ENCODE data around the gene USP10.

DNA sequence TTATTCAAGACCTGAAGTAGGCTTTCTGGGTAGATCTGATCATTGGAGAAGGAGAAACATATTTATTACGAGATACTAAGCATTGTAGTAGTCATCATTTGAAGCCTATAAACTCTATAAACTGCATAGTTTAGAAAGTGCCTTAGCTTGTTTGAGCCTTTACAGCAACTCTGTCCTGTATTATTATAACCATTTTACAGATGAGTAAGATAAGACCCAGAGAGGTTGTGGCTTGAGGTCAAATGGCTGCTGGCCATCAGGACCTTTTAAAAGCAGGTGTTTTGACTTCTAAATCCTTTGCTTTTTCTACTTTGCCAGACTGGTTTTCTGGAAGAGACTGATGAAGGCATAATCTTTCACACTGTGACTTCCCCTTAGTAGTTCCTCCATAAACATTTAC lies 7.1 kb downstream of the USP10 start:
- TF ChIP-seq, protein P1, sequence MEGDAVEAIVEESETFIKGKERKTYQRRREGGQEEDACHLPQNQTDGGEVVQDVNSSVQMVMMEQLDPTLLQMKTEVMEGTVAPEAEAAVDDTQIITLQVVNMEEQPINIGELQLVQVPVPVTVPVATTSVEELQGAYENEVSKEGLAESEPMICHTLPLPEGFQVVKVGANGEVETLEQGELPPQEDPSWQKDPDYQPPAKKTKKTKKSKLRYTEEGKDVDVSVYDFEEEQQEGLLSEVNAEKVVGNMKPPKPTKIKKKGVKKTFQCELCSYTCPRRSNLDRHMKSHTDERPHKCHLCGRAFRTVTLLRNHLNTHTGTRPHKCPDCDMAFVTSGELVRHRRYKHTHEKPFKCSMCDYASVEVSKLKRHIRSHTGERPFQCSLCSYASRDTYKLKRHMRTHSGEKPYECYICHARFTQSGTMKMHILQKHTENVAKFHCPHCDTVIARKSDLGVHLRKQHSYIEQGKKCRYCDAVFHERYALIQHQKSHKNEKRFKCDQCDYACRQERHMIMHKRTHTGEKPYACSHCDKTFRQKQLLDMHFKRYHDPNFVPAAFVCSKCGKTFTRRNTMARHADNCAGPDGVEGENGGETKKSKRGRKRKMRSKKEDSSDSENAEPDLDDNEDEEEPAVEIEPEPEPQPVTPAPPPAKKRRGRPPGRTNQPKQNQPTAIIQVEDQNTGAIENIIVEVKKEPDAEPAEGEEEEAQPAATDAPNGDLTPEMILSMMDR (IDR thresholded peaks at IDR 0.05; ENCODE audit: low read depth, low read length, missing input control): no peak
- TF ChIP-seq, protein P2, sequence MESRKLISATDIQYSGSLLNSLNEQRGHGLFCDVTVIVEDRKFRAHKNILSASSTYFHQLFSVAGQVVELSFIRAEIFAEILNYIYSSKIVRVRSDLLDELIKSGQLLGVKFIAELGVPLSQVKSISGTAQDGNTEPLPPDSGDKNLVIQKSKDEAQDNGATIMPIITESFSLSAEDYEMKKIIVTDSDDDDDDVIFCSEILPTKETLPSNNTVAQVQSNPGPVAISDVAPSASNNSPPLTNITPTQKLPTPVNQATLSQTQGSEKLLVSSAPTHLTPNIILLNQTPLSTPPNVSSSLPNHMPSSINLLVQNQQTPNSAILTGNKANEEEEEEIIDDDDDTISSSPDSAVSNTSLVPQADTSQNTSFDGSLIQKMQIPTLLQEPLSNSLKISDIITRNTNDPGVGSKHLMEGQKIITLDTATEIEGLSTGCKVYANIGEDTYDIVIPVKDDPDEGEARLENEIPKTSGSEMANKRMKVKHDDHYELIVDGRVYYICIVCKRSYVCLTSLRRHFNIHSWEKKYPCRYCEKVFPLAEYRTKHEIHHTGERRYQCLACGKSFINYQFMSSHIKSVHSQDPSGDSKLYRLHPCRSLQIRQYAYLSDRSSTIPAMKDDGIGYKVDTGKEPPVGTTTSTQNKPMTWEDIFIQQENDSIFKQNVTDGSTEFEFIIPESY (IDR thresholded peaks at IDR 0.05): no peak
- TF ChIP-seq, protein P3, sequence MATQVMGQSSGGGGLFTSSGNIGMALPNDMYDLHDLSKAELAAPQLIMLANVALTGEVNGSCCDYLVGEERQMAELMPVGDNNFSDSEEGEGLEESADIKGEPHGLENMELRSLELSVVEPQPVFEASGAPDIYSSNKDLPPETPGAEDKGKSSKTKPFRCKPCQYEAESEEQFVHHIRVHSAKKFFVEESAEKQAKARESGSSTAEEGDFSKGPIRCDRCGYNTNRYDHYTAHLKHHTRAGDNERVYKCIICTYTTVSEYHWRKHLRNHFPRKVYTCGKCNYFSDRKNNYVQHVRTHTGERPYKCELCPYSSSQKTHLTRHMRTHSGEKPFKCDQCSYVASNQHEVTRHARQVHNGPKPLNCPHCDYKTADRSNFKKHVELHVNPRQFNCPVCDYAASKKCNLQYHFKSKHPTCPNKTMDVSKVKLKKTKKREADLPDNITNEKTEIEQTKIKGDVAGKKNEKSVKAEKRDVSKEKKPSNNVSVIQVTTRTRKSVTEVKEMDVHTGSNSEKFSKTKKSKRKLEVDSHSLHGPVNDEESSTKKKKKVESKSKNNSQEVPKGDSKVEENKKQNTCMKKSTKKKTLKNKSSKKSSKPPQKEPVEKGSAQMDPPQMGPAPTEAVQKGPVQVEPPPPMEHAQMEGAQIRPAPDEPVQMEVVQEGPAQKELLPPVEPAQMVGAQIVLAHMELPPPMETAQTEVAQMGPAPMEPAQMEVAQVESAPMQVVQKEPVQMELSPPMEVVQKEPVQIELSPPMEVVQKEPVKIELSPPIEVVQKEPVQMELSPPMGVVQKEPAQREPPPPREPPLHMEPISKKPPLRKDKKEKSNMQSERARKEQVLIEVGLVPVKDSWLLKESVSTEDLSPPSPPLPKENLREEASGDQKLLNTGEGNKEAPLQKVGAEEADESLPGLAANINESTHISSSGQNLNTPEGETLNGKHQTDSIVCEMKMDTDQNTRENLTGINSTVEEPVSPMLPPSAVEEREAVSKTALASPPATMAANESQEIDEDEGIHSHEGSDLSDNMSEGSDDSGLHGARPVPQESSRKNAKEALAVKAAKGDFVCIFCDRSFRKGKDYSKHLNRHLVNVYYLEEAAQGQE (IDR thresholded peaks at IDR 0.05): no peak
- TF ChIP-seq TAF1 (conservative IDR thresholded peaks at IDR 0.05) (no peak), RXRA (IDR thresholded peaks at IDR 0.05) (no peak)
- TF ChIP-seq, protein P4, sequence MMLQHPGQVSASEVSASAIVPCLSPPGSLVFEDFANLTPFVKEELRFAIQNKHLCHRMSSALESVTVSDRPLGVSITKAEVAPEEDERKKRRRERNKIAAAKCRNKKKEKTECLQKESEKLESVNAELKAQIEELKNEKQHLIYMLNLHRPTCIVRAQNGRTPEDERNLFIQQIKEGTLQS (IDR thresholded peaks at IDR 0.05): no peak

Data from liver (tissue), 3 donors.